Stimulated activated naive CD4-positive, alpha-beta T cell (primary cell): Measurements from ENCODE around the gene SENP5.

Experiments
- DNase-seq, 6 experiments: peaks; one replicate each; lab custom pipeline; 2025; lab: John Stamatoyannopoulos, UW

Gene SENP5

DNA sequence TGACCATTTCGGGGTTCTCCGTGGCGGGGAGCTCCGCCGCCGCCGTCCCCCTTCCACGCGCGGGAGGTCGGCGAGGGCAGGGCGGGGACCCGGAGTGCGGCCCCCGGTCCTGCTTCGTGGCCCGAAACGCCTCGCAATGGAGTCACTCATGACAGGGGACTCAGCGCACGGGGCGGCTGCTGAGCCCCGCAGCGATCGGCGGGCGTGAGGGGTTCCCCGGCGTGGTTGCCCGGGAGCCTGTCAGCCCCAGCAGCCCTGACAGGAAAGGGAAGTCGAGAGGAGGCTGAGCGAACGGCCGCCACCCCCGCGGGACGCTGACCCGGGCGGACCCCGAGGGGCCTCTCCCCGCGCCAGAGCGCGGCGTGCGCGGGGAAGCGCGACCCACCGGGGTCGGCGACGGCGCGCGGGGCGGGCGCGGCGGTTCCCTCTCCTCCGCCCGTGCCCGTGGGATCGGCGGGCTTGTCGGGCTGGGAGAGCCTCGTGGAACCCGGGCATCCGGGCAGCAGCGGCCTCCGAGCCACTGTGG lies 101.5 kb downstream of the SENP5 start:
- DNase-seq: peak in 5 of 6 experiments; percentile 12 to 58 (median 36)

DNA sequence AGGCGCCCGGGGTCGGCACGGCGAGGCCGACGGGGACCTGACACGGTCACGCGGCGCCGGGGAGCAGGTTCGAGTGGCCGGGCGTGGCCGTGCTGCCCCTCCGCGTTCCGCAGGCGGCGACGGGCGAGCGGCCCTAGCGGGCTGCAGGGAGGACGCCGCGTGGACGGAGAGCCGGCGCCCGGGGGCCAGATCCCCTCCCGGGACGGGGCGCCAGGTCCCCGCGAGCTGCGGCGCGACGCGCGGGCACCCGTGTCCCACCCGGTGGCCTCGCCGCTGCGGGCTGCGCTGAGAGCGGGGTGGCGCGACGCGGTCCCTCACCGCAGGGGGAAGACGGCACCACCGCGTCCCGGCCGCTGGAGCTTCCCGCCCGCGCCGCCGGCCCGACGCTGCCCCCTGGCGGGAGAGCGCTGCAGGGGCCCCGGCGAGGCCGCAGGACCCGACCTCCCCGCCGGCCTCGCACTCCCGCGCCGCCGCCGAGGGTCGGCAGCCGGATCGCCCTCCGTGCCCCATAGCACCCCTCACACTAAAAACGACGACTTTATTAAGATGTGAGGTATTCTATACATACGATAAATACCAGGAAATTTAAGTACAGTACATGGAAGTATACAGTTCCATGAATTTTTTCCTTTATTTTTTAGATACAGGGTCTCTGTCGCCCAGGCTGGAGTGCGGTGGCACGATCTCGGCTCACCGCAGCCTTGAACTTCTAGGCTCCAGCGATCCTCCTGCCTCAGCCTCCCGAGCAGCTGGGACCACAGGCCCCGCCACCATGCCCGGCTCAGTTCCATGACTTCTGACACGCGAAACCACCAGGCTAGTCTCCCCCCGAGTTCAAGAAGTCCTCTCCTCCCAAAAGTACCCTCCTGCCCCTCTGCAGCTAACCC lies 102.2 kb downstream of the SENP5 start:
- peak; percentile 24 to 72 (median 52) for DNase-seq

DNA sequence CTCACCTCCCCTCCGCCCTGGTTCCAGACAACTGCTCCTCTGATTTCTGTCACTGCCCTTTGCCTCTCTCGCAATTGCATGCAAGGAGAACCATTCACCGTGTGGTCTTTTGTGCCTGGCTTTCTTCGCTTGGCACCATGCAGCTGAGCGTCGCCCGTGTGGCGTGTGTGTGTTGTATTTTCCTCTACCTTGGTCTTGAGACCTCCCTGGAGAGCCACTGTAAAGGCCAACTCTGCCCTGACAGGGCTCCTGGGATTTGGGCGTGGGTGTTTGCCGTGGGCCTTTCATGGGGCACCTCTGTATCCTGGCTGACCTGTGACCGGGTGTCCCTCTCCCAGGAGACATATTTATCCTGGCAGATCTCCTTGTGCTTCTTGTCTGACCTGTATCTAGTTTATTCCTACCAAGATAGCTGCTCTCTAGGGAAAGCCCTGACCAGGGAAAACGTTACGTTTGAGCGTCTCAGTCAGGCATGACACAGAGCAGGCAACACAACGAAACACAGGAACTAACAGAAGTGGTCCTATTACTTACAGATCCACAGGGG lies 102.9 kb downstream of the SENP5 start:
- no peak for DNase-seq

DNA sequence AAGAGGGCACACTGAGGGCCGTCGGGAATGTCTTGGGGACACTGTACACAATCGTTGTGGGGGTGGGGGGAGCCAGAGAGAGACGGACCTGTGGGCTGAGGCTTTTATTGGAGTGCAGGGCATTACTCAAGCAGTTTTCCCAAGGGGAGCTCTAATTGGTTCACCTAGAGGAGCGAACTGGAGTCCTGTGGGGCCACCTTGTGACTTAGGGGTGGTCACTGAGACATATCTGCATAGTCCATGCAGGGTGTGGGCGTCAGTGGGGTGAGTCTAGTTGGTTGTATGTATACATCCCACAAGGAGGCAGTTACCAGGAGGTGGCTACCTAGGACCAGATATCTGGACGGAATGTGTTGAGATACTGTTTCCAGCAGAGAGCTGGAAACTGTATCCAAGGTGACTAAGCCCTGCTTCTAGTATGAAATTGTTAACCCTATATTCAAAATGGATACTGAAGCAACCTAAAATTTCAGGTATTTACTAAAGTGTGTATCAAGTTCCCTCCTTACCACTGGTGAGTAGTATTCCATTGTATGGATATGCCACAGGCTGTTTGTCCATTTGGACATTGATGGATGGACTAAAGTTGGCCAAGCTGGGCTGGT lies 103.5 kb downstream of the SENP5 start:
- DNase-seq: no peak

DNA sequence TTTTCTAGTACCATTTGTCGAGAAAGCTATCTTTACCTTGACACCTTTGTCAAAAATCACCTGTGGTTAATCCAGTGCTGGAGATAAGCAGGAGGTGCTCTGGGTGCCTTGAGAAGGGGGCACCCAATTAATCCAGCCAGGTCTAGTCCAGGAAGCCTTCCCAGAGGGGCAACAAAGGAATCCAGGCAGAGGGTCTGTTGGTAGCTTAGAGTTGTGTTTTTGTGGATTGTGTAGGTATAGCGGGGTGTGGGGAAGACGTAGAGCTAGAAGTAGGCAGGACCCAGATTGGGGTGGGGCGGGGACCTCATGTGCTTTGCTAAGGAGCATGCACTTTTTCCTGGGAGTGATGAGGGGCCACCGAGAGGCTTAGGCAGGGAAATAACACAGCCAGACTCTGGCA lies 106.9 kb downstream of the SENP5 start:
- no peak for DNase-seq

GRCh38 chr3:196975349-196975748 lies 107.6 kb downstream of the SENP5 start:
- DNase-seq: no peak

- DNase-seq: no peak
Observed at GRCh38 chr3:196976941-196977340, 109.2 kb downstream of the SENP5 start.

DNA sequence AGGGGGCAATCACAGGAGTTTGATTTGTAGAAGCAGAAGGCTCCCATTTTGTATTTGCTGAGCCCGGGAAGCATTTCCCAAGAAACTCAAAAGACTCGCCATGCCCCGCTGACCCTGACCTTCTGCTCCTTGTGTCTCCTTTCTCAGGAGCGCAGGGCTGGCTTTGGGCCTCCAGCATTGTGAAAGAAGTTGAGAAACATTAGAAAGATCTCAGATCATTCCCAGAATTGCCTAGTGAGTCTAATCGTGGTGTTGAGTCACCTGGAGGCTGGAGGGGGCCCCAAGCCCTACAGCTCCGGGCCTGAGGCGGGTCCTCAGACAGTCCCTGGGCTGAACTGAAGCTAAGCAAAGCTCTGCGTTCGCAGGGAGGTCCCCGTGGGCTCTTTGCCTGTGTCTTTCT lies 111.8 kb downstream of the SENP5 start:
- no peak for DNase-seq

DNA sequence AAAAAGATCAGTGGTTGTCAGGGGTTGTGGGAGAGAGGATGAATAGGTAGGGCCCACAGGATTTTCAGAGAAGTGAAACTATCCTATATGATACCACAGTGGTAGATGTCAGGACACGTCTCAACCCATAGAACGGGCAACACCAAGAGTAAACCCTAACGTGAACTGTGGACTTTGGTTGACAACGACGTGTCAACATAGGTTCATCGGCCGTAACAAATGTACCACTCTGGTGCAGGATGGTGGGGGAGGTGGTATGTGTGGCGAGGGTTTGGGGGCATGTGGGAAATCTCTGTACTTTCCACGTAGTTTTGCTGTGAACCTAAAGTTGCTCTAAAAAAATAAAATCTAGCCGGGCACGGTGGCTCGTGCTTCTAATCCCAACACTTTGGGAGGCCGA lies 113.9 kb downstream of the SENP5 start:
- no peak for DNase-seq

DNA sequence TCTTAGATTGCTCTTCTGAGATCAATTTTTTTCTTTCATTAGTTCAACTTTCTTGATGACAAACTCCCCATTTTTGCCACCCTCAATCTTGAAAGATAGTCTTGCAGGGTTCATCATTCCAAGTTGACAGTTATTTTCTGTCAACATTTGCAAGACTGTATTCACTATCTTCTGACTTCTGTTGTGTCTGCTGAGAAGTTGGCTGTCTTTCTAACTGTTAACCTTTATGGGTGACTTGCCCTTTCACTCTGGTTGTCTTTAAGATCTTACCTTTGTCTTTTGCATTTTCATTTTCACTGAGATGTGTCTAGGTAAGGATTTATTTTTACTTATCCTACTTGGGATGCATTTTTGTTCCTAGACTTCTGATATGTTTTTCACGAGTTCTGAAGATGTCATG lies 115.5 kb downstream of the SENP5 start:
- DNase-seq: no peak
